HEK293 (cell line): ENCODE measurements around the gene PSTPIP2.

Experiments used
- CTCF ChIA-PET: fragments of 350-600 bp; formaldehyde crosslinking; extraction: SDS; loops from one replicate; lab custom pipeline; 2021; ENCODE audit warnings: antibody characterized with exemption; lab: Yijun Ruan, JAX
- POLR2A ChIA-PET: fragments of 300-600 bp; formaldehyde crosslinking; extraction: SDS; loops from one replicate; lab custom pipeline; 2020; ENCODE audit warnings: antibody characterized with exemption, inconsistent platforms; lab: Yijun Ruan, JAX
- H3K27ac ChIP-seq: fragments of 200-500 bp; sonication (Bioruptor generic); 2 replicates; pipeline ENCODE4 v1.5.1; 2014; ENCODE audit warnings: low read depth, low read length, control low read depth, inconsistent platforms; ENCODE audit errors: extremely low read depth
- H3K36me3 ChIP-seq, 2 experiments: fragments of 200-500 bp in 1 of 2; sonication (Bioruptor generic) in 1 of 2; 1 replicate in 1 of 2; 2 replicates in 1 of 2; pipeline ENCODE4 v1.5.1; 2014 to 2017; ENCODE audit warnings: inconsistent platforms in 2 of 2, low read length in 2 of 2; ENCODE audit not compliant: control insufficient read depth in 2 of 2, insufficient read depth in 1 of 2
- H3K4me1 ChIP-seq: fragments of 200-500 bp; sonication (Bioruptor generic); 2 replicates; pipeline ENCODE4 v1.5.1; 2014; ENCODE audit warnings: mild to moderate bottlenecking, low read length, inconsistent platforms; ENCODE audit not compliant: control insufficient read depth, insufficient read depth
- H3K4me3 ChIP-seq: 2 replicates; pipeline ENCODE4 v1.5.1; 2011; ENCODE audit warnings: low read depth, mild to moderate bottlenecking, control low read depth, low read length, moderate library complexity
- H3K9me3 ChIP-seq: fragments of 200-500 bp; sonication (Bioruptor generic); 2 replicates; pipeline ENCODE4 v1.5.1; 2014; ENCODE audit warnings: low read depth, low read length, inconsistent platforms; ENCODE audit not compliant: control insufficient read depth, insufficient read depth
- EGR2 ChIP-seq: fragments of 450-650 bp; formaldehyde crosslinking; IDR thresholded peaks from 2 replicates; pipeline ENCODE4 v1.5.1; 2016; ENCODE audit warnings: low read depth, missing biosample characterization, missing genetic modification characterization
- HOXA7 ChIP-seq: sonication (generic); formaldehyde crosslinking; IDR thresholded peaks from 2 replicates; pipeline ENCODE4 v1.8.1; 2022; ENCODE audit warnings: missing genetic modification reagents, borderline replicate concordance
- OVOL3 ChIP-seq: fragments of 450-650 bp; formaldehyde crosslinking; IDR thresholded peaks from 2 replicates; pipeline ENCODE4 v1.5.1; 2016; ENCODE audit warnings: missing biosample characterization, missing genetic modification characterization
- REPIN1 ChIP-seq: fragments of 450-650 bp; formaldehyde crosslinking; IDR thresholded peaks from 2 replicates; pipeline ENCODE4 v1.5.1; 2017; ENCODE audit warnings: missing biosample characterization, missing genetic modification characterization, low read depth
- SALL2 ChIP-seq: fragments of 450-650 bp; formaldehyde crosslinking; IDR thresholded peaks from 2 replicates; pipeline ENCODE4 v1.5.0; 2017; ENCODE audit warnings: missing biosample characterization, mild to moderate bottlenecking, missing genetic modification characterization, borderline replicate concordance
- WT1 ChIP-seq: fragments of 450-650 bp; formaldehyde crosslinking; IDR thresholded peaks from 2 replicates; pipeline ENCODE4 v1.5.1; 2016; ENCODE audit warnings: missing biosample characterization, missing genetic modification characterization
- ZBTB17 ChIP-seq: fragments of 450-650 bp; formaldehyde crosslinking; IDR thresholded peaks from 2 replicates; pipeline ENCODE4 v1.5.1; 2016; ENCODE audit warnings: missing biosample characterization, missing genetic modification characterization
- ZFP41 ChIP-seq: fragments of 450-650 bp; formaldehyde crosslinking; IDR thresholded peaks from 2 replicates; pipeline ENCODE4 v1.5.1; 2016; ENCODE audit warnings: missing biosample characterization, missing genetic modification characterization, borderline replicate concordance
- ZNF223 ChIP-seq: fragments of 450-650 bp; formaldehyde crosslinking; IDR thresholded peaks from 2 replicates; pipeline ENCODE4 v1.5.1; 2016; ENCODE audit warnings: missing biosample characterization, missing genetic modification characterization
- ZNF37A ChIP-seq: fragments of 450-650 bp; IDR thresholded peaks from 2 replicates; pipeline ENCODE4 v1.5.1; 2018; ENCODE audit warnings: missing biosample characterization, missing genetic modification characterization
- ZNF626 ChIP-seq: fragments of 450-650 bp; sonication (Bioruptor Pico); formaldehyde crosslinking; IDR thresholded peaks from 2 replicates; pipeline ENCODE4 v1.5.1; 2018; ENCODE audit warnings: missing biosample characterization, missing genetic modification characterization, inconsistent platforms
- ZNF670 ChIP-seq: fragments of 450-650 bp; formaldehyde crosslinking; IDR thresholded peaks from 2 replicates; pipeline ENCODE4 v1.5.1; 2016; ENCODE audit warnings: missing biosample characterization, missing genetic modification characterization, low read depth
- TF ChIP-seq, protein P1 (sequence below): fragments of 450-650 bp; formaldehyde crosslinking; IDR thresholded peaks from 2 replicates; pipeline ENCODE4 v1.5.1; 2016; ENCODE audit warnings: missing biosample characterization, missing genetic modification characterization
- TF ChIP-seq, protein P2 (sequence below): fragments of 450-650 bp; formaldehyde crosslinking; IDR thresholded peaks from 2 replicates; pipeline ENCODE4 v1.5.1; 2016; ENCODE audit warnings: missing biosample characterization, missing genetic modification characterization
- TF ChIP-seq, protein P3 (sequence below): fragments of 450-650 bp; formaldehyde crosslinking; IDR thresholded peaks from 2 replicates; pipeline ENCODE4 v1.5.1; 2017; ENCODE audit warnings: missing biosample characterization, mild to moderate bottlenecking, missing genetic modification characterization, moderate library complexity
- TF ChIP-seq, protein P4 (sequence below): fragments of 450-650 bp; formaldehyde crosslinking; IDR thresholded peaks from 2 replicates; pipeline ENCODE4 v1.5.1; 2016; ENCODE audit warnings: missing biosample characterization, missing genetic modification characterization
- TF ChIP-seq, protein P5 (sequence below): fragments of 450-650 bp; formaldehyde crosslinking; IDR thresholded peaks from 2 replicates; pipeline ENCODE4 v1.5.1; 2016; ENCODE audit warnings: missing biosample characterization, missing genetic modification characterization, low read depth

PSTPIP2 gene

DNA sequence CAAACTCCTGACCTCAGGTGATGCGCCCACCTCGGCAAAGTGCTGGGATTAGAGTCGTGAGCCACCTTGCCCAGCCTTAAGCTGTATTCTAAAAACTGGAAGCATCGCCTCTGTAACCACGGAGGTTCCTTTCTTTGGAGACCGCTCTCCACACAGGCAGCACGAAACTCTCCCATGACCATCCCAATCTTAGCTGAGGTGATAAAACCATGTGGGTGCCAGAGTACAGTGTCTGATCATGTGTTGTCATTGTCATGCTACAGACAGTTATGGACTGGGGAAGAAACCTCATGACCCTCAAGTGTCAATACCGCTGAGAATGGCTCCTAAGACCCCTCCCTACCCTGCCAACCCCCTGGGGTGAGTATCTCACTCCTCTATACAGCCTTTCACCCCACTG is 63.5 kb downstream of the PSTPIP2 start:
- TF ChIP-seq ZBTB17 (tag by site-specific recombination) (no peak), ZNF37A (tag by site-specific recombination) (no peak), ZFP41 (tag by site-specific recombination) (no peak), REPIN1 (tag by site-specific recombination) (no peak), WT1 (tag by site-specific recombination) (no peak), OVOL3 (tag by site-specific recombination) (no peak), ZNF670 (tag by site-specific recombination) (no peak), ZNF223 (tag by site-specific recombination) (no peak), SALL2 (tag by site-specific recombination) (no peak), ZNF626 (tag by site-specific recombination) (no peak), HOXA7 (CRISPR knock-in tag) (no peak), EGR2 (no peak)
- TF ChIP-seq, protein P1, sequence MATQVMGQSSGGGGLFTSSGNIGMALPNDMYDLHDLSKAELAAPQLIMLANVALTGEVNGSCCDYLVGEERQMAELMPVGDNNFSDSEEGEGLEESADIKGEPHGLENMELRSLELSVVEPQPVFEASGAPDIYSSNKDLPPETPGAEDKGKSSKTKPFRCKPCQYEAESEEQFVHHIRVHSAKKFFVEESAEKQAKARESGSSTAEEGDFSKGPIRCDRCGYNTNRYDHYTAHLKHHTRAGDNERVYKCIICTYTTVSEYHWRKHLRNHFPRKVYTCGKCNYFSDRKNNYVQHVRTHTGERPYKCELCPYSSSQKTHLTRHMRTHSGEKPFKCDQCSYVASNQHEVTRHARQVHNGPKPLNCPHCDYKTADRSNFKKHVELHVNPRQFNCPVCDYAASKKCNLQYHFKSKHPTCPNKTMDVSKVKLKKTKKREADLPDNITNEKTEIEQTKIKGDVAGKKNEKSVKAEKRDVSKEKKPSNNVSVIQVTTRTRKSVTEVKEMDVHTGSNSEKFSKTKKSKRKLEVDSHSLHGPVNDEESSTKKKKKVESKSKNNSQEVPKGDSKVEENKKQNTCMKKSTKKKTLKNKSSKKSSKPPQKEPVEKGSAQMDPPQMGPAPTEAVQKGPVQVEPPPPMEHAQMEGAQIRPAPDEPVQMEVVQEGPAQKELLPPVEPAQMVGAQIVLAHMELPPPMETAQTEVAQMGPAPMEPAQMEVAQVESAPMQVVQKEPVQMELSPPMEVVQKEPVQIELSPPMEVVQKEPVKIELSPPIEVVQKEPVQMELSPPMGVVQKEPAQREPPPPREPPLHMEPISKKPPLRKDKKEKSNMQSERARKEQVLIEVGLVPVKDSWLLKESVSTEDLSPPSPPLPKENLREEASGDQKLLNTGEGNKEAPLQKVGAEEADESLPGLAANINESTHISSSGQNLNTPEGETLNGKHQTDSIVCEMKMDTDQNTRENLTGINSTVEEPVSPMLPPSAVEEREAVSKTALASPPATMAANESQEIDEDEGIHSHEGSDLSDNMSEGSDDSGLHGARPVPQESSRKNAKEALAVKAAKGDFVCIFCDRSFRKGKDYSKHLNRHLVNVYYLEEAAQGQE (tag by site-specific recombination), result no peak
- TF ChIP-seq, protein P2, sequence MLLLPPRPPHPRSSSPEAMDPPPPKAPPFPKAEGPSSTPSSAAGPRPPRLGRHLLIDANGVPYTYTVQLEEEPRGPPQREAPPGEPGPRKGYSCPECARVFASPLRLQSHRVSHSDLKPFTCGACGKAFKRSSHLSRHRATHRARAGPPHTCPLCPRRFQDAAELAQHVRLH (tag by site-specific recombination), result no peak
- TF ChIP-seq, protein P3, sequence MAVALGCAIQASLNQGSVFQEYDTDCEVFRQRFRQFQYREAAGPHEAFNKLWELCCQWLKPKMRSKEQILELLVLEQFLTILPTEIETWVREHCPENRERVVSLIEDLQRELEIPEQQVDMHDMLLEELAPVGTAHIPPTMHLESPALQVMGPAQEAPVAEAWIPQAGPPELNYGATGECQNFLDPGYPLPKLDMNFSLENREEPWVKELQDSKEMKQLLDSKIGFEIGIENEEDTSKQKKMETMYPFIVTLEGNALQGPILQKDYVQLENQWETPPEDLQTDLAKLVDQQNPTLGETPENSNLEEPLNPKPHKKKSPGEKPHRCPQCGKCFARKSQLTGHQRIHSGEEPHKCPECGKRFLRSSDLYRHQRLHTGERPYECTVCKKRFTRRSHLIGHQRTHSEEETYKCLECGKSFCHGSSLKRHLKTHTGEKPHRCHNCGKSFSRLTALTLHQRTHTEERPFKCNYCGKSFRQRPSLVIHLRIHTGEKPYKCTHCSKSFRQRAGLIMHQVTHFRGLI (tag by site-specific recombination), result no peak
- TF ChIP-seq, protein P4, sequence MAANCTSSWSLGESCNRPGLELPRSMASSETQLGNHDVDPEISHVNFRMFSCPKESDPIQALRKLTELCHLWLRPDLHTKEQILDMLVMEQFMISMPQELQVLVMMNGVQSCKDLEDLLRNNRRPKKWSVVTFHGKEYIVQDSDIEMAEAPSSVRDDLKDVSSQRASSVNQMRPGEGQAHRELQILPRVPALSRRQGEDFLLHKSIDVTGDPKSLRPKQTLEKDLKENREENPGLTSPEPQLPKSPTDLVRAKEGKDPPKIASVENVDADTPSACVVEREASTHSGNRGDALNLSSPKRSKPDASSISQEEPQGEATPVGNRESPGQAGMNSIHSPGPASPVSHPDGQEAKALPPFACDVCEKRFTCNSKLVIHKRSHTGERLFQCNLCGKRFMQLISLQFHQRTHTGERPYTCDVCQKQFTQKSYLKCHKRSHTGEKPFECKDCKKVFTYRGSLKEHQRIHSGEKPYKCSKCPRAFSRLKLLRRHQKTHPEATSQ (tag by site-specific recombination), result no peak
- TF ChIP-seq, protein P5, sequence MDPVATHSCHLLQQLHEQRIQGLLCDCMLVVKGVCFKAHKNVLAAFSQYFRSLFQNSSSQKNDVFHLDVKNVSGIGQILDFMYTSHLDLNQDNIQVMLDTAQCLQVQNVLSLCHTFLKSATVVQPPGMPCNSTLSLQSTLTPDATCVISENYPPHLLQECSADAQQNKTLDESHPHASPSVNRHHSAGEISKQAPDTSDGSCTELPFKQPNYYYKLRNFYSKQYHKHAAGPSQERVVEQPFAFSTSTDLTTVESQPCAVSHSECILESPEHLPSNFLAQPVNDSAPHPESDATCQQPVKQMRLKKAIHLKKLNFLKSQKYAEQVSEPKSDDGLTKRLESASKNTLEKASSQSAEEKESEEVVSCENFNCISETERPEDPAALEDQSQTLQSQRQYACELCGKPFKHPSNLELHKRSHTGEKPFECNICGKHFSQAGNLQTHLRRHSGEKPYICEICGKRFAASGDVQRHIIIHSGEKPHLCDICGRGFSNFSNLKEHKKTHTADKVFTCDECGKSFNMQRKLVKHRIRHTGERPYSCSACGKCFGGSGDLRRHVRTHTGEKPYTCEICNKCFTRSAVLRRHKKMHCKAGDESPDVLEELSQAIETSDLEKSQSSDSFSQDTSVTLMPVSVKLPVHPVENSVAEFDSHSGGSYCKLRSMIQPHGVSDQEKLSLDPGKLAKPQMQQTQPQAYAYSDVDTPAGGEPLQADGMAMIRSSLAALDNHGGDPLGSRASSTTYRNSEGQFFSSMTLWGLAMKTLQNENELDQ (tag by site-specific recombination), result no peak
- Histone ChIP-seq H3K4me1 (no peaks in the 10 kb centered on the region), H3K4me3 (no peak overlapping the region), H3K9me3 (no peaks in the 10 kb centered on the region), H3K36me3 (peaks cover 0 to 16% of the 10 kb centered on the region in 2 experiments; a peak in 2 of 3 replicates), H3K27ac (no peak overlapping the region)
- CTCF ChIA-PET, result no interaction called here
- POLR2A ChIA-PET, result no interaction called here
